ENCODE results near the gene STX16.

STX16 gene

GRCh38 chr20:58619077-58619863 is 31.8 kb upstream of the STX16 start:
- DNase-seq (ENCODE audit: low spot score) = no peak

DNA sequence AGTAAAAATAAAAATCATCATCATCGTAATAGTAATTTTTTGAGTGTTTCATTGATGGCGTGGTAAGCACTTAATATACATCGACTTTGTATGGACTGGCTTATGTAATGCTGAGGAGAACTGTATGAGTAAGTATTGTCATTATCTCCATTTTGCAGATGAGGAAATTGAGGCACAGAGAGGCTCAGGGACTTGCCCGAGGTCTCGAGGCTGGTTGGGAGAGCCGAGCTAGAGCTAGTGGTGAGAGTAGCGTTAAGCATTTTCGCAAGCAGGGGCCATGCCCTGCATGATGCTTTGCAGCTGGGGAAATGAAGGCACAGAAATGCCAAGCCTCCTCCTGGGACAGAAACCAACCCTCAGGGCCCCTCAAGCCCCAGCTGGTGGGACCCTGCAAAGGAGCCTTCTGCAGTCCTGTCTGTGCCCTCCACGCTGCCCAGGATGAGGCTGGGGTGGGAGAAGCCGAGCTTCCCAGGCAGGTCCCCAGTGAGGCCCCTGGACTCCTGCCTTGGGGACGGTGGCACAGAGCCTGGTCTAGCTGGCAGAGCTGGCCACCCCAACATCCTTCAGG is 31.1 kb upstream of the STX16 start:
- DNase-seq (ENCODE audit: low spot score) = no peak

- no peak for DNase-seq (ENCODE audit: low spot score)
Measured at GRCh38 chr20:58621906-58622548, 29.1 kb upstream of the STX16 start.

DNA sequence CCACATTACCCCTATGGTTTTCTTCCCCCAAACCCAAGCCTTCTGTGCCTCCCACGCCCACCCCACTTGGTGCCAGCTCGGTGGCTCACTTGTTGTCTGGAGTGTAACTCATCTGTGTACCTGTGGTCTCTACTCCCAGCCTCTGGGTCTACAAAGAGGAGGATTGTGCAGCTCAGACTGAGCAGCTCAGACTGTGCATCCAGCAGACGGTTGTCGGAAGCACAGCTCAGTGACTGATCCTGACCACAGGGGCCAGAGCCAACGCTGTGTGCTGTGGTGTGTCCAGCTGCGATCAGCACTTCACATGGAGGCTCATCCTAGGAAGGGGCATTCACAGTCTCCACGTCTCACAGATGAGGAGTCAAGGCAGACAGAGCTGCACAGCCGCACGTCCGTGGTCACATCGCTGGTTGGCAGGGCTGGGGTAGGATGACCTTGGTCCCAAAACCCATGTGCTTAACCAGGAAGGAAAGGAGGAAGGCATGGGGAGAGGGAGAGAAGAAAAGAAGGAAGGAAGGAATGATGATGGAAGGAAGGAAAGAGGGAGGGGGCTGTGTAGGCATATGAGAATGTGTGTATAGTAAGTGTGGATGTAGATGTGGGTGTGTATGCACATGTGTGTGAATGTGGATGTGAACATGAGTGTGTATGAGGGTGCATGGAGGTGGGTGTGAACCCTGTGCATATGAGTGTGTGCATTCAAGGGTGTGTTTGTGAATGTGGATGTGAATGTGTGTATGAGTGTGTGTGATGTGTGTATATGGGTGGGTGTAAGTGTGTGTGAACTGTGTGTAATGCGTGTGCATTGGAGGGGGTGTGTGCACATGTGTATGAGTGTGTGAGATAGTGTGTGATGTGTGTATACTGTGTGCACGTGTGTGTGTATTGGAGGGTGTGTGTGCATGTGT is 28.2 kb upstream of the STX16 start:
- no peak for DNase-seq (ENCODE audit: low spot score)

GRCh38 chr20:58623579-58624473 is 27.3 kb upstream of the STX16 start:
- no peak for DNase-seq (ENCODE audit: low spot score)

DNA sequence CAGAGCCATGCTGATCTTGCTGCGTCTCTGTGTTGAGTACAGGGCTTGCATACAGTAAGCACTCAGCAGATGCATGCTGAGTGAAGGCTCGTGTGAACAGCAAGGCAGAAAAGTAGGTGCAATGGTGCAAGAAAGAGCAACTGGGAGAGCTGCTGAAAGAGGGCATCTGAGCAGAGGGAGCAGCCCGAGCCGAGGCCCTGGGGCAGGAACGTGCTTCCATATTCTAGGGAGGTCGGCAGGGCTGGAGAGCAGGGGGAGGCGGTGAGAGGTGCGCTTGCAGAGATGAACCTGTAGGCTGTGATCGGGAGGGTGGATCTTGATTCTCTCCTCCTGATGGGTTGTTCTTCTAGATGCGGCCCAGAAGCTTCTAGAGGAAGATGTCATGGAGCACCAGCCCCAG is 26.4 kb upstream of the STX16 start:
- no peak for DNase-seq (ENCODE audit: low spot score)

GRCh38 chr20:58625585-58625984 is 25.5 kb upstream of the STX16 start:
- DNase-seq (ENCODE audit: low spot score) = no peak

GRCh38 chr20:58626051-58626450 is 25.0 kb upstream of the STX16 start:
- no peak for DNase-seq (ENCODE audit: low spot score)

DNA sequence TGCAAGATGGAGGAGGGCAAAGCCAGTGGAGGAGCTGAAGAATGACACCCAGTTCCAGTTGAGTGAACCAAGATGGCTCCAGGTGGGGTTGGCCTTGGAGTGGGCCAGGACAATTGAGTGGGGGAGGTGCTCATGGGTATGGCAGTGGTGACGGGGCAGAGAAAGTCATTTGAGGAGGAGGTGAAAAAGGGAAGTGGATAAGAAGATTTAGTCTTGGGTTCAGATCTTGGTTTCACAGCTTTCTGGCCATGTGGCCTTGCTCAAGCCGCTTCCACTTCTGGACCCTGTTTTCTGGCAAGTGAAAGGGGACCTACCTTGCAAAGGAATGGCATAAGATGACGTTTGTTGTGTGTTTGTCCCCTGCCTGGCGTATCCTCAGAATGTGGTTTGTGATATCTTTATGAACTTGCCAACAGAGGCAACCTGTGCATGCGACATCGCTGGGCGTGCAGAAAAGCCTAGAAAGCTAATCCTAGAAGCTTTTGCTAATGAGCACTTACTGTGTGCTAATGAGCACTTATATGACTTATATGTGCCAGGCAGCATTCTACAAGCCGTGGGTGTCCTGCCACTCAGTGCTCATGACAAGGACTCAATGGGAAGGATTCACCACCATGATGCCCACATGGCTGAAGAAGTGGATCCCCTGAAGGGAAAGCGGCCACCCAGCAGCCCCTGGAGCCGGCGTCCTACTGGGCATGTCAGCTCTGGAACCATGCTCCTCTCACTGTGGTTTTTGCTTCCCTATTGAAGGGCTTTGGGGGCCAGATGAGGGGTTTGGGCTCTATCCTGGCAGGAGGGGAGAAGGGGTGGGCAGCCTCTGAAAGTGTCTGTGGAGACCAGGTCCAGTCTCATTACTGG is 23.6 kb upstream of the STX16 start:
- no peak for DNase-seq (ENCODE audit: low spot score)

DNA sequence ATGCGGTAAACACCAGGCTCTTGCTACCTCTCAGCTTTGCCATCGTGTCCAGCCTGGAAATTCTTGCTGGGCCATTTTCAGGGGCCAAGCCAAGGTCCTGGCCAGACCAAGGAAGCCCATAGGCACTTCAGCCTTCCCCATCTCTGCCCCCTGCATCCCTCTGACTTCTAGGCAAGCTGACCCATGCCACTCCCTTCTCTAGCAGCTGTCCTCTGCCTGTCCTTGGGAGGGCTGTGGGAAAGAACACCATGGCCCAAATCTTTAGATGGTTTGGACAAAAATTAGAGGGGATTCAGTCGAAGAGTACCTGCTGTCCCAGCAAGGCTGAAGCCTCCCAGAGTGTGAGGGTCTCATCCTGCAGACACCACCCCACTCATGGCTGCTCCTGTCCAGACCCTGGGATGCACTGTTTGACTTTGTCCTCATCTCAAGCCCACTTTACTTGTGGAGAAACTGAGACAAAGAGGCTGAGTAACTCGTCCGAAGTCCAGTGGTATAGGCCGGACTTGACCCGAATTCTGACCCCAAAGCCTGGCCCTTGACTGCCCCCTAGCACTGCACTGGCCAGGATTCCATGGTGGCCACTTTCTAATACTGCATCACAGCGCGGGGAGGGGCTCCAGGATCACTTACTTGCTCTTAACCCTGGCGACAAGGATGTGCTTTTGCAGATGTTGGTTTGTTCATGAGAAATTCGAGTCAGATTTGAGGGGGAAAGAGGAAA is 22.4 kb upstream of the STX16 start:
- no peak for DNase-seq (ENCODE audit: low spot score)

GRCh38 chr20:58629215-58629580 is 21.9 kb upstream of the STX16 start:
- DNase-seq (ENCODE audit: low spot score) = no peak

DNA sequence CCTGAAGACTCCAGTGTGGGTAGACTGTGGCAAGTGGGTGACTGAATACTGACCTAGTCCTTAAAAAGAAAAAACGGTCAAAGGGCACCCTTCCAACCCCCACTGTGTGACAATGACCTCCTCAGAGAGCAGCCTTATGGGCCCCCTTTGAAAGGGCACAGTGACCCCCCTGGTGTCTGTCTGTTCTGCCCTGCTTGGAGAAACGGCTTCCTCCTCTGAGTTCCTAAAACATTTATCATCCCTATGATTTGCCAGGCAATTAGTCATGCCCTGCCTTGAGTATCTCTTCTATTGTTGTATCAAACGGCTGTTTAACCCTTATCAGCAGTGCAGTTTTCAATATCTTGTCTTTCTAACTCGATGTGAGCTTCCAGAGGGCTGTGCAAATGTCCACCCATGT is 21.0 kb upstream of the STX16 start:
- DNase-seq (ENCODE audit: low spot score) = no peak

GRCh38 chr20:58633161-58634053 is 17.7 kb upstream of the STX16 start:
- DNase-seq (ENCODE audit: low spot score) = no peak

DNA sequence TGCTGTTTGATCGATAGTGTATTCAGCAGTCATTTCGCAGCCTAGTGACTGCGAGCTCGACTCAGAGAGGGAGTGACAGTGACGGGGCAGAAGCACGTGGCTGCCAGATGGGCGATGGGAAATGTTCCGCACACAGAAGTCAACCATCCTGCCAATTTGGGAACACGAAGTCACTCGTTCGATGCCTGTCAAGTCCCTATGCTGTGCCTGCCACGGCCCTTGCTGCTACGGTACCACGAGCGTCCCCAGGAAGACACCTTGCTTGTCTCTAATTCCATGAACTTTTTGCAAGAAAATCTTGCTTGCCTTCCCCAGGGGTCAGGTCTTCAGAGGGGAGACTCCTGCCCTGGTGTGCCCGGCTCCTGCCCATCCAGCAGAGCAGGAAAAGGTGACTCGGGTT is 17.0 kb upstream of the STX16 start:
- no peak for DNase-seq (ENCODE audit: low spot score)

- DNase-seq (ENCODE audit: low spot score) = no peak
Measured at GRCh38 chr20:58634521-58635278, 16.4 kb upstream of the STX16 start.

DNA sequence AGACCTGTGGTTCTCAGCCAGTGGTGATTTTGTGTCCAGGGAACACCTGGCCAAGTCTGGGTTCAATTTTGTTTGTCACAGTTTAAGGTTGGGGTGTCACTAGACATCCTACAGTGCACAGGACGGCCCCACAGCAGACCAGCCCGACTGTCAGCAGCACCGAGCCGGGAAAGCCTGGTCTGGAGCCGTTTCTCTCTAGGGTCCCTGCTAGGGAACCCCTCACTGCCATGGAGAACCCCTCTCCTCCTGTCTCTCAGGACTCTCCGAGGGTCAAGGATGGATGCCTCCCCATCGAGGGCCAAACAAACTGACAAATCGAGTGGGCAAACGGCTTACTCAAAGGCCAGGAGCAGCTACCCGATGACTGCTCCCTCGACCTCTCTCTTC is 15.8 kb upstream of the STX16 start:
- DNase-seq (ENCODE audit: low spot score) = no peak

DNA sequence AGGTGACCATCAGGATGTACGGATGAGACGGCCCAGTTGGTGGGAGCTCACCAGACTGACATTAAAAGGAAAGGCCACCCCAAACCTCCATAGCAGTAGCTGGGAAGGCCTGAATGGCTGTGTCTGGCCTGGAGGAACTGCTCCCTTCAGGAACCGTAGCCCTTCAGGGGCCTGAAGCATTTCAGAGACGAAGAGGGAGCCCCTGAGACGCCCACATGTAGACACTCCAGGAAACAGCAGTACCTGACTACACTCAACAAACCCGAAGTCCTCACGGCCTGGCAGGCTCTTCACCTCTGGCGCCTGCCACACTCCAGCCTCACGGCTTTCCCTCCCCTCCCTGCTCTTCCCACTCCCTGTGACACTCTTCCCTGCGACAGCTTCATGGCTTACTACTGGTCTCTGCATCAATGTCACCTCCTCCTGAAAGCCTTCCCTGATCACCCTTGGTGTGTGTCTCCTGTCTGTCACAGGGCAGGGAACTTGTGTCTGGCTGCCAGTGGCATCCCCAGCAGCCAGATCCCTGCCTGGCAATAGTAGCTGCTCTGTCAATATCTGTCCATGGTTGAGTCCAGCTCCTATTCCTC is 14.6 kb upstream of the STX16 start:
- no peak for DNase-seq (ENCODE audit: low spot score)

DNA sequence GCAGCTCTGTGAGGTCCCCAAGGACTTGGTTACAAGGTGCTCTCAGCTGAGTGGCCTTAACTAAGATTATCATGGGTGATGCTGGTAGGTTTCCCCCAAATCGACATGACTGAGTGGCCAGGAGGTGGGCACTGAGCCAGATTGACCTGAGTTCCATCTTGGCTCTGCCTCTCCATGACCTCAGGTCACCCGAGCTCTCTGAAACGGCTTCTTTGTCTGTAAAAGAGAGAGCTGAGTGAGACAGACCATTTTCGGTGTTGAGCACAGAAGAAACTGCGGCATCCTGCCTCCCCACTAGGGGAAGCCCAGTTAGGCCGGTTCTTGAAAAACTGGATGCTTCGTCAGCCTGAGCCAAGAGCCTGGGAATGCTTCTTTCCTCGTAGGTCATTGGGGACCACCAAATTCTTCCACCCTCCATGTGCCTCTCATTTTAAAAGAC is 14.1 kb upstream of the STX16 start:
- DNase-seq (ENCODE audit: low spot score) = no peak
